Smooth muscle cell of the brain vasculature (primary cell): Measurements from ENCODE around the gene KRTCAP2.

Experiments
- DNase-seq: peaks from one replicate; pipeline ENCODE4 v3.0.0-alpha.2; 2012; ENCODE audit warnings: low read depth, low spot score

KRTCAP2 gene

GRCh38 chr1:155183775-155184221 lies 10.7 kb upstream of the KRTCAP2 start:
- DNase-seq, result no peak

GRCh38 chr1:155182052-155182550 lies 9.0 kb upstream of the KRTCAP2 start:
- DNase-seq, result no peak

DNA sequence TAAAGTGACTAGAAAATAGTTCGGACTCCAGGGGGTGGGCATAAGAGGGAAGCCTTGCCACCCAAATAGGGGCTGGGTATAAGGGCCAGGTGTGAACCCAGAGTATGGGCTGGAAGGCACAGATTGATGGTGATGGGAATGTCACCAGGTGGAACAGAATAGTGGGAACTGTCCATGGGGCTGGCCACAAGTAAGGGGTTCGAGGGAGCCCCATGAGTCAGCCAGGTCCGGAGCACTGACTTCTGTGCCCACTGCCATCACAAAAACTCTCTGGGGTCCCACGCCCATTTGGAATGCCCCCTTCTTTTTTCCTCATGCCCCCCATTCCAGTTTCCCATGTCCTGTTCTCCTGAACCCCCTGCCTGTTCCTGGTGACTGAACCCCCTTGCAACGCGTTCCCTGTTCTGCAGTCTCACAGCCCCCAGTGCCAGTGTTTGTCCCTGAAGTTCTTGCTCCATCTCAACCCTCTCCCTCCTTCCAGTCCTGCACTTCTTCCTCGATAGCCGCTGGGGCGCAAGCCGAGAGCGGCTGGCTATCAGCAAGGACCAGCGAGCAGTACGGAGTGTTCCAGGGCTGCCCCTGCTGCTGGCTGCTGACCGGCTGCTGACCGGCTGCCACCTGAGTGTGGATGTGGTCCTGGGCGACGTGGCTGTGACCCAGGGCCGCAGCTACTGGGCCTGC lies 8.4 kb upstream of the KRTCAP2 start:
- DNase-seq, result no peak

GRCh38 chr1:155179112-155180031 lies 6.3 kb upstream of the KRTCAP2 start:
- no peak for DNase-seq

- DNase-seq, result no peak
Measured at GRCh38 chr1:155178441-155179111, 5.5 kb upstream of the KRTCAP2 start.

DNA sequence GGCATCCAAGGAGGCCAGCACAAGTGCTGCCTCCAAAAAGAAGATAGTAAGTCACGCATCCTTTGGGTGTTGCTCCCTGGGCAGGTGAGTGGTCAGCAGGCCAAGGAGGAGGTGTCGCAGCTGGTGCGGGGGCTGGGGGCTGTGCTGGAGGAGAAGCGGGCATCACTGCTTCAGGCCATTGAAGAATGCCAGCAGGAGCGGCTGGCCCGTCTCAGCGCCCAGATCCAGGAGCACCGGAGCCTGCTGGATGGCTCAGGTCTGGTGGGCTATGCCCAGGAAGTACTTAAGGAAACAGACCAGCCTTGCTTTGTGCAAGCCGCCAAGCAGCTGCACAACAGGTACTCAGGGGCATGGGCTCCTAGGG lies 4.8 kb upstream of the KRTCAP2 start:
- DNase-seq, result no peak

GRCh38 chr1:155177192-155177917 lies 4.3 kb upstream of the KRTCAP2 start:
- DNase-seq, result no peak

DNA sequence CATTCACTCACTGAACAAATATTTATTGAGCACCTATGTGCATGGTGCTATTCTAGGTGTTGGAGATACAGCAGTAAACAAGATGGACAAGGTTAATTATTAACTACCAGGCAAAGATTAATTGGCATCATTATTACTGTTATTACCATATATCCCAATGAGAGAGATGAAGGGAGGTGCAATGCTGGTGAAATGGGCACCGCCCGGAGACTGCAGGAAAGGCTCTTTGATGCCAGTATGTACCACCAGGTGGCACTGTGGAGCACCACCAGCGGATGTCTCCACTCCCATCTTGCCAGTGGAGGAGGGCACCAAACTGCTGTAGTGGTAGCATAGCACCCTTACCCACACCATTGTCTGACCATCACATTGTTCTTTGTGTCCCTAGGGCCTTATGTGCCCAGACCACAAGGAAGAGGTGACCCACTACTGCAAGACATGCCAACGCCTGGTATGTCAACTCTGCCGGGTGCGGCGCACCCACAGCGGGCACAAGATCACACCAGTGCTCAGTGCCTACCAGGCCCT lies 3.5 kb upstream of the KRTCAP2 start:
- DNase-seq, result no peak

DNA sequence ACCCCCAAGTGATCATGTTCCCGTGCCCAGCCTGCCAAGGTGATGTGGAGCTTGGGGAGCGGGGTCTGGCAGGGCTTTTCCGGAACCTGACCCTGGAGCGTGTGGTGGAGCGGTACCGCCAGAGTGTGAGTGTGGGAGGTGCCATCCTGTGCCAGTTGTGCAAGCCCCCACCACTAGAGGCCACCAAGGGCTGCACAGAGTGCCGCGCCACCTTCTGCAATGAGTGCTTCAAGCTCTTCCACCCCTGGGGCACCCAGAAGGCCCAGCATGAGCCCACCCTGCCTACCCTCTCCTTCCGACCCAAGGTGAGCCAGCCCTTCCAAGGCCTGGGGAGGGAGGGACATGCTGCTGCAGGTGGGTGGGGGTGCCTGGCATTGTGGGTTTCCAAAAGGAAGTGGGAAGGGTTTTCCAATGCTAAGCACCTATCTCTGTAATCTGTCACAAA lies 2.8 kb upstream of the KRTCAP2 start:
- no peak for DNase-seq

- no peak for DNase-seq
Measured at GRCh38 chr1:155175281-155175926, 2.3 kb upstream of the KRTCAP2 start.

DNA sequence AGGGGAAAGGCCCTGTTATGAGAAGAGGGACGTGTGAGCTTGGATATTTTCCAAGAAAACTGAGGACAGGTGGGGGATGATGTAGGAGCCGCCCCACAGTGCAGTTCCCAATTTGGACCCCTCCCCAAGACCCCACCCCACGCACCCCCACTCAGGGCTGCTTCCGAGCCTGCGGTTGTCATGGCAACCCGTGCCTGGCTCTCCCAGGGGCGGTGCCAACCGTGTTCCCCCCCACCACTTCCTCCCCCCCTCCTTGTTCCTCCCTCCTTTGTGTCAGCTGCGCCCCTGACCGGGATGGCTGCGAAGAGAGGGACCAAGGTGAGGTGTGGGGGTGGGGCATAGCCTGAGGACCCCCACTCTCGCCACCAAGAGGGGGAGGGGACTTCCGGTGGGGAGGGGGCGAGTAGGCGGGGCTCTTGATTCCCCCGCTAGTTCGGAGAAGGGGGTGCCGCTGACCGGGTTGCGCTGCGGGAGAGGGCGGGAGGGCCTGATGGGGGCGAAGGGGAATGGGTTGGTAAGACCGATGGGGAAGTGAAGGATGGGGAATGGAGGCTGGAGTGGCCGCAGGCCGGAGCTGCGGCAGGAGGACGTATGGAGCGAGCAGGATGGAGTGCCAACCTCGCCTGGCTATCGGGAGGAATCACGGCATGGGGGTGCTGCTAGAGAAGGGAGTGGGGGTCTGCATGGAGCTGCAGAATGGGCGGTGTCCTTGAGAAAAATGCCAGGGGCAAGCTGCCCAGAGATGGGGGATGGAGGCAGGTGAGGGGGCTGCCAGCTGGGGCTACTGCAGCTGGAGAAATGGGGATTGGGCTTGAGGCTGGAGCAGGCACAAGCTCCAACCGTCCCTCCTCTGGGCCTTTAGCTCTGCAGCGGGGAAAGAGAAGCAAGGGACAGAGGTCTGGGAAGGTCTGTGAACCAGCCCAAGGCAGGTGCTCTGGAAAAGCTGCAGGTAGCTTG lies 1.5 kb upstream of the KRTCAP2 start:
- no peak for DNase-seq

- no peak for DNase-seq
Measured at GRCh38 chr1:155173478-155174323, 597 bp upstream of the KRTCAP2 start, which contains the start of gene TRIM46. Gene TRIM46, plus strand, starts transcription at chr1:155173849. Its CDS starts 118 bp downstream, at chr1:155173967.

GRCh38 chr1:155171836-155172731 lies 1.0 kb downstream of the KRTCAP2 start:
- no peak for DNase-seq

GRCh38 chr1:155170806-155171205 lies 2.3 kb downstream of the KRTCAP2 start:
- no peak for DNase-seq

- DNase-seq, result no peak
Measured at GRCh38 chr1:155170101-155170785, 2.9 kb downstream of the KRTCAP2 start.

DNA sequence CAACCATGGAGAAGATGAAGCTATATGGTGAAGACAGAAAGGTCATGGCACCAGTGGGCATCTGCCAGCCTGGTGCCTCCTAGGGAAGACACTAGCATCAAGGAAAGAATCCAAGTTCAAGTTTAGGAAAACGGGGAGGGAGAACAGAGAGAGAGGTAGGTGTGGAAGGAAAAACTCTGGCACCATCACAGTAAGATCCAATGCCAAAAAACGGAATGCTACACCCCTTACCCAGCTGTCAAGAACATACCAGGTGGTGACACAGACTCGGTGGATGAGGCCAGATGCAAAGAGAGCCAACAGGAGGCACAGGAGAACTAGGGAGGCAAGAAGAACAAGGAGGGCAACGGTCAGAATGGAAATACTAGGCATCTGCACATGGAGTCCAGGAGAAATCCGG lies 3.6 kb downstream of the KRTCAP2 start:
- DNase-seq, result no peak
